Pancreas (tissue), 10 donors: ENCODE results near the gene ABL1. TPM values are rescaled to one million over a fixed set of nuclear protein-coding genes. Genes with fewer than 3 reads are reported as not detected.

Experiments
- ATAC-seq, 4 donors: fragments of 200-7000 bp; cut with Tn5 transposase; one replicate each; pipeline versions ENCODE4 v1.8.0 to v1.9.1; 2020; ENCODE audit warnings: mild to moderate bottlenecking in 4 of 4, moderate library complexity in 4 of 4
- DNase-seq, 6 donors: peaks; one replicate each; pipeline ENCODE4 v3.0.0-alpha.2; 2020
- FAIRE-seq: peaks from 2 replicates; lab custom pipeline; 2012; peaks lifted over from hg19 to GRCh38; lab: Jason Lieb, UNC
- H3K27ac ChIP-seq, 4 donors: fragments of 200-600 bp; sonication (generic); 1 replicate in 3 of 4; 2 replicates in 1 of 4; pipeline versions ENCODE4 v1.5.0 to v1.8.0; 2020
- H3K27me3 ChIP-seq, 4 donors: fragments of 200-600 bp; one replicate each; pipeline ENCODE4 v1.8.0; 2021
- H3K36me3 ChIP-seq, 3 donors: fragments of 200-600 bp; sonication (generic) in 1 of 3; one replicate each; pipeline versions ENCODE4 v1.5.0 to v1.8.0; 2020 to 2021
- H3K4me1 ChIP-seq, 3 donors: fragments of 200-600 bp; one replicate each; pipeline ENCODE4 v1.8.0; 2021
- H3K4me3 ChIP-seq, 4 donors: fragments of 200-600 bp; sonication (generic) in 2 of 4; one replicate each; pipeline versions ENCODE4 v1.5.0 to v1.8.0; 2020 to 2021
- H3K9me3 ChIP-seq, 4 donors: fragments of 200-600 bp; one replicate each; pipeline ENCODE4 v1.8.0; 2021
- CTCF ChIP-seq, 4 donors: fragments of 200-600 bp; sonication (generic) in 3 of 4; IDR thresholded peaks; one replicate each; pipeline versions ENCODE4 v1.5.0 to v1.8.0; 2021; ENCODE audit warnings: antibody characterized with exemption in 4 of 4
- WGBS, 2 donors: extraction: QIAGEN DNeasy Blood & Tissue Kit; methylation state at CpG; one replicate each; pipeline ENCODE4 v1.1.7; 2013; 5-methylcytosine and 5-hydroxymethylcytosine counted together
- intact Hi-C, 3 donors: fragments of 100-400 bp; cut with DNase I; formaldehyde crosslinking; loops; one replicate each; pipeline versions ENCODE4 v1.11.1 to v1.14.2; 2022
- polyA plus RNA-seq, 2 donors: library from polyadenylated mRNA; stranded (reverse); fragments of 200-250 nt; gene quantifications; one replicate each; pipeline ENCODE4 v1.2.3, GENCODE V29; 2013
- total RNA-seq, 6 donors: library from RNA; stranded (reverse); fragmentation: NEBNext Ultra II Directional in 4 of 6; extraction: Animal tissue kit (Norgen Biotek cat#: 25700) in 4 of 6; gene quantifications; one replicate each; pipeline versions ENCODE4 v1.2.1 to v1.2.4, GENCODE V29; 2021 to 2023
- donor health status: healthy with polysubstance abuse.
- donor health status: DM: no; HTN: no; CAD: no; lungs with moderate emphysema.
- donor health status: DM: no; HTN: no; CAD: no.
- donor health status: control.
- donor health status: control.
- donor health status: Bipolar disorder and iron deficiency.
- donor health status: DM: yes; HTN: yes; CAD: no.
- donor health status: DM: no; HTN: no; CAD: no.
- donor health status: DM: no; HTN: no; CAD: no.
- donor health status: DM: yes; HTN: yes; CAD: no.

Gene ABL1
- total and polyA plus RNA-seq, 8 donors, result 15.3 to 31.9 (median 19.4) TPM

- peak overlapping the region in 1 of 4 donors; percentile 33 for H3K27ac ChIP-seq
Observed at GRCh38 chr9:130927995-130928900, 93.2 kb downstream of the ABL1 start.

GRCh38 chr9:130929571-130930038 is 94.6 kb downstream of the ABL1 start:
- Histone ChIP-seq H3K27ac (no peak overlapping the region), H3K36me3 (no peaks in the 10 kb centered on the region), H3K9me3 (no peaks in the 10 kb centered on the region), H3K4me3 (no peak overlapping the region), H3K27me3 (peaks cover 0 to 15% (median 0%) of the 10 kb centered on the region in 4 donors), H3K4me1 (peaks cover 0 to 9% (median 0%) of the 10 kb centered on the region in 3 donors)
- FAIRE-seq (no peak), DNase-seq (peak in 1 of 6 donors; percentile 53), ATAC-seq (no peak)
- WGBS, 2 donors, result 82 to 89% methylated on average over 36 of the region's 36 CpGs
- intact Hi-C loops, result no loop called here
- TF ChIP-seq CTCF (IDR thresholded peaks at IDR 0.05), result no peak

More at GRCh38 chr9:130927995-130928900, 93.2 kb downstream of the ABL1 start:
- Histone ChIP-seq H3K9me3 (no peaks in the 10 kb centered on the region), H3K4me3 (no peak overlapping the region), H3K36me3 (no peaks in the 10 kb centered on the region), H3K4me1 (peaks cover 0 to 9% (median 0%) of the 10 kb centered on the region in 3 donors), H3K27me3 (peaks cover 0 to 5% (median 0%) of the 10 kb centered on the region in 4 donors)
- WGBS, 2 donors, result 21 to 25% methylated on average over 14 of the region's 14 CpGs
- ATAC-seq (peak; percentile 81 to 89 (median 84)), DNase-seq (peak; percentile 63 to 96 (median 88)), FAIRE-seq (no peak)
- no peak for TF ChIP-seq CTCF (IDR thresholded peaks at IDR 0.05)
- intact Hi-C loops, result no loop called here

GRCh38 chr9:130930132-130930803 is 95.2 kb downstream of the ABL1 start:
- 71 to 83% methylated on average over 19 to 23 of the region's 23 CpGs for WGBS, 2 donors
- no peak for TF ChIP-seq CTCF (IDR thresholded peaks at IDR 0.05)
- intact Hi-C loops, result no loop called here
- Histone ChIP-seq H3K27ac (no peak overlapping the region), H3K36me3 (no peaks in the 10 kb centered on the region), H3K4me3 (no peak overlapping the region), H3K27me3 (peaks cover 0 to 15% (median 0%) of the 10 kb centered on the region in 4 donors), H3K9me3 (no peaks in the 10 kb centered on the region), H3K4me1 (peaks cover 0 to 9% (median 0%) of the 10 kb centered on the region in 3 donors)
- DNase-seq (no peak), ATAC-seq (no peak), FAIRE-seq (no peak)

GRCh38 chr9:130930804-130931349 is 95.8 kb downstream of the ABL1 start:
- TF ChIP-seq CTCF (IDR thresholded peaks at IDR 0.05), result no peak
- peaks cover 0 to 9% (median 0%) of the 10 kb centered on the region in 3 donors for H3K4me1 ChIP-seq
- ATAC-seq (no peak), FAIRE-seq (no peak), DNase-seq (peak in 1 of 6 donors; percentile 45)
- WGBS, 2 donors, result 84 to 85% methylated on average over 15 of the region's 15 CpGs
- peaks cover 0 to 15% (median 0%) of the 10 kb centered on the region in 4 donors for H3K27me3 ChIP-seq
- H3K9me3 ChIP-seq, result no peaks in the 10 kb centered on the region
- H3K27ac ChIP-seq, result no peak overlapping the region
- H3K36me3 ChIP-seq, result no peaks in the 10 kb centered on the region
- intact Hi-C loops, result no loop called here
- H3K4me3 ChIP-seq, result no peak overlapping the region
